Heart left ventricle (tissue), 16 donors: ENCODE measurements around the gene FAM120C. TPM values are rescaled to one million over a fixed set of nuclear protein-coding genes. Genes with fewer than 3 reads are reported as not detected.

Experiments used
- ATAC-seq, 4 donors: fragments of 200-7000 bp; cut with Tn5 transposase; one replicate each; pipeline ENCODE4 v1.9.1; 2020 to 2022; ENCODE audit warnings: moderate library complexity in 4 of 4, mild to moderate bottlenecking in 3 of 4, moderate number of reproducible peaks in 1 of 4
- DNase-seq, 5 donors: peaks; one replicate each; pipeline ENCODE4 v3.0.0-alpha.2; 2020
- H3K27ac ChIP-seq, 12 donors: fragments of 200-600 bp; sonication (generic) in 4 of 12; one replicate each; pipeline versions ENCODE4 v1.5.0 to v1.8.0; 2016 to 2022; ENCODE audit warnings: mild to moderate bottlenecking in 2 of 12
- H3K27me3 ChIP-seq, 9 donors: fragments of 200-600 bp; sonication (generic) in 2 of 9; one replicate each; pipeline versions ENCODE4 v1.5.1 to v1.8.0; 2016 to 2022; ENCODE audit warnings: mild to moderate bottlenecking in 3 of 9
- H3K36me3 ChIP-seq, 9 donors: fragments of 200-600 bp; sonication (generic) in 2 of 9; one replicate each; pipeline versions ENCODE4 v1.5.0 to v1.8.0; 2018 to 2022; ENCODE audit warnings: mild to moderate bottlenecking in 2 of 9
- H3K4me1 ChIP-seq, 12 donors: fragments of 200-600 bp; sonication (generic) in 4 of 12; one replicate each; pipeline versions ENCODE4 v1.5.0 to v1.8.0; 2016 to 2022; ENCODE audit warnings: mild to moderate bottlenecking in 3 of 12
- H3K4me3 ChIP-seq, 12 donors: fragments of 200-600 bp; sonication (generic) in 4 of 12; one replicate each; pipeline versions ENCODE4 v1.5.0 to v1.8.0; 2017 to 2022; ENCODE audit warnings: mild to moderate bottlenecking in 9 of 12, moderate library complexity in 4 of 12
- H3K9me3 ChIP-seq, 12 donors: fragments of 200-600 bp; sonication (generic) in 4 of 12; one replicate each; pipeline versions ENCODE4 v1.5.0 to v1.8.0; 2016 to 2022; ENCODE audit warnings: mild to moderate bottlenecking in 1 of 12
- CTCF ChIP-seq, 12 donors: fragments of 200-600 bp; sonication (generic) in 4 of 12; IDR thresholded peaks; one replicate each; pipeline versions ENCODE4 v1.5.0 to v1.8.0; 2018 to 2022; ENCODE audit warnings: antibody characterized with exemption in 12 of 12, mild to moderate bottlenecking in 5 of 12
- POLR2A ChIP-seq, 2 donors: fragments of 450-650 bp; IDR thresholded peaks; one replicate each; pipeline ENCODE4 v1.6.1; 2017; ENCODE audit warnings: antibody characterized with exemption in 2 of 2, mild to moderate bottlenecking in 2 of 2, moderate library complexity in 2 of 2
- WGBS, 4 donors: extraction: QIAGEN DNeasy Blood & Tissue Kit in 2 of 4; methylation state at CpG; one replicate each; pipeline versions ENCODE4 v1.1.5 to v1.1.7; 2013 to 2018; 5-methylcytosine and 5-hydroxymethylcytosine counted together
- intact Hi-C, 10 donors: fragments of 100-400 bp; cut with DNase I; formaldehyde crosslinking; loops; one replicate each; pipeline versions ENCODE4 v1.11.1 to v1.14.2; 2022
- polyA plus RNA-seq, 2 donors: library from polyadenylated mRNA; stranded (reverse); fragments of 200-250 nt; gene quantifications; one replicate each; pipeline ENCODE4 v1.2.3, GENCODE V29; 2013
- total RNA-seq, 9 donors: library from RNA; depleted of rRNA in 2 of 9; stranded (reverse); fragments of >200 nt in 2 of 9; fragmentation: NEBNext Ultra II Directional in 3 of 9; extraction: Animal tissue kit (Norgen Biotek cat#: 25700) in 3 of 9; gene quantifications; one replicate each; pipeline versions ENCODE4 v1.1.0 to v1.2.4, GENCODE V29; 2016 to 2023
- donor health status: ischemic (EF 13 %, LVEDD 7.1; RV severe dilation, severe dysfunction).
- donor health status: healthy with polysubstance abuse.
- donor health status: DM: no; HTN: yes; CAD: no.
- donor health status: DM: no; HTN: no; CAD: no.
- donor health status: ischemic (EF 25% LVEDD 6.9; RV normal size, moderate dysfunction).
- donor health status: ischemic (EF 25% LVEDD 5.7; RV mildly dilated, moderate dysfunction).
- donor health status: healthy.
- donor health status: DM: yes; HTN: yes; CAD: no.
- donor health status: ischemic (EF 35%, LVEDD 5.7; RV mildly dilated, moderate dysfunction).
- donor health status: nonischemic (EF 11% LVEDD 7.7; RV severe dilation, severe dysfunction).
- donor health status: DM: yes; HTN: yes; CAD: no.
- donor health status: PGD.
- donor health status: ischemic (EF 29% LVEDD 5.4; RV normal size, mild dysfunction).
- donor health status: nonischemic (EF 23%, LVEDD 6.1; RV moderate dilation, normal function).

FAM120C gene
- total and polyA plus RNA-seq, 11 donors: 2.1 to 8.8 (median 5.8) TPM

DNA sequence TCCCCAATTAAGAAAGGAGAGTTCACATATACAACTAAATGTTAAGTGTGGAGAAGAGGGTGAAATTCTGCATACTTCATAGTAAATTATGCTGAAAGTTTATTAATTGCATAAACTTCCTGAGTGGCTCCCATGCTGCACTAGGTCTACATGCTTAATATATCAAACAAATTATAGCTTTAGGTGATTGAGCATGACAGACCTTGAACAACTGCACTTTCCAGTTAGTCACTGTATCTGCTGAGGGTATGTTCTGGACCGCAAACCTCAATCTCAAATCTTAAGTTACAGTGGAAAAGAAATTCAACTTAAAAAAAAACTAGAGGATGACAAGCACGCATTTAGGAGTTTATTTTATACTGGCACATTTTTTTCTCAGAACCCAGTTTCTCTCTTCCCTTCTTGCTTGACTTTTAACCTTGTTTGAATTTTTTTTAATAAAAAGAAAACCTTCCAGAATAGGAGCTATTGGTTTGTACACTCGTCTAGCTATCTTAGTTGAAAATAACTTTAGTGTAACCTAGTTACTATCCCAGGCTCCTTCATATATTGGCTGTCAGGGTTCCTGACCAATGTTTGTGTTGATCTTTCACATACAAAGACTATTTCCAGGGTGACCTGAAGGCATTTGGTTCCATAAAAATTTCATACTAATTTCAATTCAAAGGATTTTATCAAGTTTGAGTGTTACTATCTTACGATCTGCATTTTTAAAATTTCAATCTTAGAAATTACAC, 10.2 kb upstream of the FAM120C start:
- no peak overlapping the region for H3K4me3 ChIP-seq
- H3K9me3 ChIP-seq: no peaks in the 10 kb centered on the region
- intact Hi-C loops: no loop called here
- H3K36me3 ChIP-seq: no peaks in the 10 kb centered on the region
- no peaks in the 10 kb centered on the region for H3K4me1 ChIP-seq
- DNase-seq (no peak), ATAC-seq (no peak)
- 74 to 86% (median 80%) methylated on average over 4 of the region's 4 CpGs for WGBS, 4 donors
- TF ChIP-seq CTCF (IDR thresholded peaks at IDR 0.05) (no peak), POLR2A (IDR thresholded peaks at IDR 0.05) (no peak)
- H3K27me3 ChIP-seq: peaks cover 0 to 14% (median 0%) of the 10 kb centered on the region in 9 donors
- no peak overlapping the region for H3K27ac ChIP-seq

- Histone ChIP-seq H3K9me3 (no peaks in the 10 kb centered on the region), H3K27me3 (peaks cover 0 to 4% (median 0%) of the 10 kb centered on the region in 9 donors), H3K4me1 (peaks cover 0 to 25% (median 15%) of the 10 kb centered on the region in 12 donors), H3K36me3 (no peaks in the 10 kb centered on the region), H3K4me3 (no peak overlapping the region), H3K27ac (no peak overlapping the region)
- no peak for DNase-seq
- intact Hi-C loops: loop anchor here in 5 of 10 donors (5.0 to 10.0 kb wide), 5 partner anchors 140 to 818 kb away; partner anchors contain the start of genes PHF8 (in 3 of the 5), APEX2 (in 1 of the 5) and GNL3L (in 1 of the 5)
- 78 to 94% (median 92%) methylated on average over 2 of the region's 2 CpGs for WGBS, 4 donors
- ATAC-seq: no peak
- no peak for TF ChIP-seq CTCF (IDR thresholded peaks at IDR 0.05)
Observed at GRCh38 chrX:54184474-54184873, 1.4 kb upstream of the FAM120C start.

DNA sequence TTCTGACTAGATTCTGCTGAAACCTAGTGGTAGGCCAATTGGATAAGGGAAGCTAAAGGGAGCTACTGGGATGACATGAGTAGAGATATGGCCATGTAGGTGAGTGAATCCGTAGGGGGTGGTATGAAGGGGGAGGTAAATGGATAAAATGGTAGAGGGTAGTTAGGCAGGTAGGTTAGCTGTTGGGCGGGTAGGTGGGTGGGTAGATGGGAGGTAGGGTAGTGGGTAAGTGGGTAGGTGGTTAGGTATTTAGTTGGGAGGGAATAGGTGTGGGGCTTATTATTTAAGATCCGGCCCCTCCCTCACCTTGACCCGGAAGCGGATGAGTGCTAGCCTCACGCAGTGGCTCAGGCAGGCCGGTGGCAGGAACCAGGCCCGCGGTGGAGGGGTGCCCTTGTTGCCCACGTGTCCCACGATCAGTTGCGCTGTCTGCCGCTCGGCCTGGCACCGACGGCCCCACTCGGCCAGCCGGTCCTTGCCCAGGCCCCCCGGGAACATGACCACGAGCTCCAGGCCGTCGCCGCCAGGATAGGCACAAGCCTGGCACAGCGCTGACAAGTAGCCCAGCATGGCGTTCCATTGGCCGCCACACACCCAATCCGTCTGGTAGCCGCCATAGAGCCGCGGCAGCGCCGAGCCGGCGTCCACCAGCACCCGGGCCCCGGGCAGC, 725 bp downstream of the FAM120C start:
- Histone ChIP-seq H3K36me3 (no peaks in the 10 kb centered on the region), H3K9me3 (no peaks in the 10 kb centered on the region), H3K27me3 (peaks cover 0 to 4% (median 0%) of the 10 kb centered on the region in 9 donors), H3K4me3 (peak overlapping the region; percentile 64 to 99 (median 82)), H3K27ac (peak overlapping the region; percentile 78 to 94 (median 87)), H3K4me1 (peaks cover 0 to 42% (median 16%) of the 10 kb centered on the region in 12 donors)
- intact Hi-C loops: loop anchor here in 5 of 10 donors (2.0 to 10.0 kb wide), 6 partner anchors 138 to 820 kb away; partner anchors contain the start of genes PHF8 (in 4 of the 5), APEX2 (in 1 of the 5) and GNL3L (in 1 of the 5)
- TF ChIP-seq CTCF (IDR thresholded peaks at IDR 0.05) (no peak), POLR2A (IDR thresholded peaks at IDR 0.05) (peak in 1 of 2 donors; percentile 12)
- WGBS, 4 donors: 0 to 40% (median 15%) methylated on average over 31 to 36 of the region's 36 CpGs
- ATAC-seq: peak; percentile 80 to 87 (median 84)
- DNase-seq: peak; percentile 57 to 74 (median 68)
